Kidney (tissue), 14 donors: Measurements from ENCODE around the gene PATJ. TPM values are rescaled to one million over a fixed set of nuclear protein-coding genes. Genes with fewer than 3 reads are reported as not detected.

Experiments
- DNase-seq, 5 donors: peaks; one replicate each; pipeline ENCODE4 v3.0.0-alpha.2; 2013 to 2020
- FAIRE-seq: peaks from 2 replicates; lab custom pipeline; 2012; peaks lifted over from hg19 to GRCh38; lab: Jason Lieb, UNC
- H3K27ac ChIP-seq, 2 donors: one replicate each; pipeline ENCODE4 v1.7.0; 2013; ENCODE audit warnings: low read depth in 2 of 2, low read length in 2 of 2, inconsistent platforms in 1 of 2
- H3K27me3 ChIP-seq: one replicate; pipeline ENCODE4 v1.7.1; 2013; ENCODE audit warnings: low read length, inconsistent platforms; ENCODE audit not compliant: control insufficient read depth, insufficient read depth
- H3K36me3 ChIP-seq, 3 donors: one replicate each; pipeline versions ENCODE4 v1.7.0 to v1.7.1; 2013; ENCODE audit warnings: low read length in 3 of 3, control low read depth in 1 of 3, inconsistent platforms in 1 of 3; ENCODE audit not compliant: insufficient read depth in 3 of 3, control insufficient read depth in 2 of 3
- H3K4me1 ChIP-seq, 3 donors: one replicate each; pipeline versions ENCODE4 v1.7.0 to v1.7.1; 2013; ENCODE audit warnings: low read length in 3 of 3, inconsistent platforms in 1 of 3, low read depth in 1 of 3; ENCODE audit not compliant: control insufficient read depth in 2 of 3, insufficient read depth in 2 of 3
- H3K4me3 ChIP-seq, 3 donors: one replicate each; pipeline versions ENCODE4 v1.7.0 to v1.8.1; 2013; ENCODE audit warnings: low read length in 3 of 3, control low read depth in 1 of 3, inconsistent platforms in 1 of 3
- H3K9ac ChIP-seq, 3 donors: one replicate each; pipeline versions ENCODE4 v1.7.0 to v1.7.1; 2013; ENCODE audit warnings: low read length in 3 of 3, control low read depth in 1 of 3, inconsistent platforms in 1 of 3
- H3K9me3 ChIP-seq, 3 donors: one replicate each; pipeline versions ENCODE4 v1.7.0 to v1.7.1; 2013; ENCODE audit warnings: low read length in 3 of 3, control low read depth in 1 of 3, inconsistent platforms in 1 of 3; ENCODE audit not compliant: control insufficient read depth in 2 of 3, insufficient read depth in 1 of 3
- CTCF ChIP-seq: IDR thresholded peaks from 3 replicates; pipeline ENCODE4 v1.5.1; 2012; ENCODE audit warnings: mild to moderate bottlenecking, moderate library complexity, borderline replicate concordance; ENCODE audit not compliant: insufficient read depth; ENCODE audit errors: extremely low read depth
- intact Hi-C: fragments of 100-400 bp; cut with DNase I; formaldehyde crosslinking; loops from one replicate; pipeline ENCODE4 v1.11.1; 2022
- polyA plus RNA-seq: library from polyadenylated mRNA; stranded (reverse); fragments of 350-450 nt; fragmentation: Illumina TruSeq; extraction: RNeasy Lipid Tissue Mini Kit (QIAGEN cat#74804); gene quantifications from one replicate; pipeline ENCODE4 v1.2.3, GENCODE V29; 2014; ENCODE audit warnings: low read depth, low replicate concordance; ENCODE audit not compliant: insufficient read depth
- total RNA-seq: library from RNA; stranded (reverse); fragmentation: NEBNext Ultra II Directional; extraction: Animal tissue kit (Norgen Biotek cat#: 25700); gene quantifications from one replicate; pipeline ENCODE4 v1.2.1, GENCODE V29; 2021
- donor health status: control.
- donor health status: control.
- donor health status: control.
- donor health status: control.
- donor health status: control.
- donor health status: DM: yes; HTN: yes; CAD: no.
- donor health status: Normal renal cell carcinoma (clear cell type).

The PATJ gene
- total and polyA plus RNA-seq, 2 donors from 2014 or later, result 44.0 to 98.0 TPM

- Histone ChIP-seq H3K27ac (no peak overlapping the region), H3K36me3 (no peaks in the 10 kb centered on the region), H3K4me3 (no peak overlapping the region), H3K9ac (no peak overlapping the region), H3K27me3 (no peaks in the 10 kb centered on the region), H3K9me3 (no peaks in the 10 kb centered on the region), H3K4me1 (no peaks in the 10 kb centered on the region)
- no peak for FAIRE-seq
- peak in 3 of 5 donors; percentile 51 to 84 (median 67) for DNase-seq
- peak; percentile 79 for TF ChIP-seq CTCF
- intact Hi-C loops, result no loop called here
These were observed 433.4 kb downstream of the PATJ start for GRCh38 chr1:62175568-62176179.

GRCh38 chr1:62176597-62177312 is 434.5 kb downstream of the PATJ start:
- Histone ChIP-seq H3K9ac (no peak overlapping the region), H3K9me3 (no peaks in the 10 kb centered on the region), H3K36me3 (no peaks in the 10 kb centered on the region), H3K4me1 (no peaks in the 10 kb centered on the region), H3K27me3 (no peaks in the 10 kb centered on the region), H3K4me3 (no peak overlapping the region), H3K27ac (no peak overlapping the region)
- no peak for DNase-seq
- intact Hi-C loops, result no loop called here
- TF ChIP-seq CTCF, result no peak
- FAIRE-seq, result no peak

- Histone ChIP-seq H3K9ac (no peak overlapping the region), H3K4me1 (no peaks in the 10 kb centered on the region), H3K9me3 (no peaks in the 10 kb centered on the region), H3K27ac (no peak overlapping the region), H3K4me3 (no peak overlapping the region), H3K27me3 (no peaks in the 10 kb centered on the region), H3K36me3 (no peaks in the 10 kb centered on the region)
- no peak for FAIRE-seq
- intact Hi-C loops, result no loop called here
- no peak for TF ChIP-seq CTCF
- DNase-seq, result no peak
These were observed 435.3 kb downstream of the PATJ start for GRCh38 chr1:62177621-62178020.
